ENCODE data around the gene CLIC5. TPM values are rescaled to one million over a fixed set of nuclear protein-coding genes. Genes with fewer than 3 reads are reported as not detected.

CLIC5 gene
- total and polyA plus RNA-seq, 2 of the 8 experiments (the other 6 are each of a cell fraction or from before 2014, with no cell fraction given), result 0.12 to 0.15 TPM

GRCh38 chr6:45931232-45931631, 84.4 kb downstream of the CLIC5 start (continued):
- TF ChIP-seq, protein P1, sequence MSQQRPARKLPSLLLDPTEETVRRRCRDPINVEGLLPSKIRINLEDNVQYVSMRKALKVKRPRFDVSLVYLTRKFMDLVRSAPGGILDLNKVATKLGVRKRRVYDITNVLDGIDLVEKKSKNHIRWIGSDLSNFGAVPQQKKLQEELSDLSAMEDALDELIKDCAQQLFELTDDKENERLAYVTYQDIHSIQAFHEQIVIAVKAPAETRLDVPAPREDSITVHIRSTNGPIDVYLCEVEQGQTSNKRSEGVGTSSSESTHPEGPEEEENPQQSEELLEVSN (IDR thresholded peaks at IDR 0.05), result no peak
- TF ChIP-seq FOSL1 (IDR thresholded peaks at IDR 0.05; ENCODE audit: insufficient read depth, low read depth, low read length), result no peak
- TF ChIP-seq, protein P2, sequence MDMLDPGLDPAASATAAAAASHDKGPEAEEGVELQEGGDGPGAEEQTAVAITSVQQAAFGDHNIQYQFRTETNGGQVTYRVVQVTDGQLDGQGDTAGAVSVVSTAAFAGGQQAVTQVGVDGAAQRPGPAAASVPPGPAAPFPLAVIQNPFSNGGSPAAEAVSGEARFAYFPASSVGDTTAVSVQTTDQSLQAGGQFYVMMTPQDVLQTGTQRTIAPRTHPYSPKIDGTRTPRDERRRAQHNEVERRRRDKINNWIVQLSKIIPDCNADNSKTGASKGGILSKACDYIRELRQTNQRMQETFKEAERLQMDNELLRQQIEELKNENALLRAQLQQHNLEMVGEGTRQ (IDR thresholded peaks at IDR 0.05; ENCODE audit: low read length), result no peak

Data from H1 (cell line).